NCI-H1048 (cell line): Measurements from ENCODE around the gene LCOR.
A peak's percentile ranks its signal among the peaks of the same experiment; 100 is the strongest.

ENCODE experiments used
- DNase-seq: peaks from one replicate; lab custom pipeline; 2025; lab: John Stamatoyannopoulos, UW

The LCOR gene

DNA sequence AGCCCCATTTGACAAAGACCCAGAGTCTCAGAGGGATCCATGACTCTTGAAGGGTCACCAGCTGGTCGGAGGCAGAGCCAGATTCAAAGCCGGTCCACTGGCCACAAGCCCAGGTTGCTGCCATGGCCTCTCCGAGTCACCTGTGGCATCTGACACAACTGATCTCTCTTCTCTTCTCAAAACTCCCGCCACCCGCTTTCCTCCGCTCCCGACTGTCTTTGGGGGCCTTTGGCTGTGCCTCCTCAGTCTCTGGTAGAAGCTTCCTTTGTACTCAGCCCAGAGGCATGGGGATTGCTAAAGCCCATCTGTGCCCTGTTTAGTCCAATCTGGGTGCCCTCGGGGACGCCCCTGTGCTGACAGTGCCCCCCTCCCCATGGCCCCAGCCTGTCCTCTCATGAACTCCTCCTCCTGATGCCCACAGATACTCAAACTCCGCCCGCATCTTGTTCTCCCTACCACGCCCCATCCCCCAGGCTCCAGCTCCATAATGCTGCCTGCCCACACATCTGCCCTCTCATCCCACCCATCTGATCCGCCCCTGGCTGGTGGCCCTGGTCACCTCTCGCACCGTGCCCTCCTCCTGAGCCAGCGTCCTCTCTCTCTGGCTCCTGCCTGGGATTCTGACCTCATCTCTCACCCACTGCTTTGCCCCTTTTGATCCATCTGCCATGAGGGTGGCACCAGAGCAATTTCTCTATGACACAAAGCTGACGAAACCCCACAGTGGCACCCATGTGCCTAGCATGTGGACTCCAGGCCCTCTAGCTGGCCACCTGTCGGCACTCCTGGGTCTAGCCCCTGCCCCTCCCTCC, 203.1 kb downstream of the LCOR start:
- DNase-seq, result no peak

DNA sequence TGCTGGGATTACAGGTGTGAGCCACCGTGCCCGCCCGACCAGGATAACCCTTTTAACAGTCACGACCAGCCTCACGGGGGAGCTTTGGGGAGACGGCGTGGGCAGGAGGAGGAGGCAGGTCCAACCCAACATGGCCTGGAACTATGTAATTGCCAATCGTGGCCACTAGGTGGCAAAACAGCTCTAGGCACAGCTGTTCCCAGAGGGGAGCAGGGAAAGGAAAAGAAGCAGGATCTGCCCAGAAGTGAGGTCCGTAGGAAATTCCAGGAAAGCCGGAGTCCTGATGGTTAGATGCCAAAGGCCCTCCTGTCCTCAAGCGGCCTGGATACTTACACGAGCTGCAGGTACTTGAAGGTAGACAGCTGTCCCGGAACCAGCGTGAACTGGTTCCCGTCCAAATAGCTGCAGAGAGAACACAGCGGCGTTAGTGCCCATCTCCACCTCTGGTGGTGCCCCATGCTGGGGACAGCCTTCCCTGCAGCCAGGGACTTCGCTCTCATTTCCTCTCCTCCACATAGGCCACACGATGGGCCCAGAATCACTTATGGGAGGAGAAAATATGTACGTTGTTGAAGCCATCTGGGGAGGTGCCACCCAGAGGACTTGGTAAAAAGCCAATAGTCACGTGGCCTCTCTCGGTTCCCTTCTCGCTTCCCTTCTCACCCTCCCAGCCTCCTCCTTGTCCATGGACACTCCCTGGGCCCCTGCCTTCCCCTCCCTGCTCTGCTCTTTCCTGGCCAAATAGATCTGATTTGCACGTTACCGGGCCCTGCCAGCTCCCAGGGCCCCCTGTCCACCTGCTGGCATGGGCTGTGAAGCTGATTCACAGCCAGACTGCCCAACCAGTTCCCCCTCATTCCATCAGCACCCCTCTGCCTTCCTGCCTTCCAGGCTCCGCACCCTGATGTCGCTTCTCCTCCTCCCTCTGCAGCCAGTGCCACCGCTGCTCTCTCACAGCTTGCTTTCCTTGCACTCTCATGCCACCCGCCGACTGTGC, 205.6 kb downstream of the LCOR start:
- DNase-seq, result peak; percentile 42

GRCh38 chr10:97038688-97039087, 206.6 kb downstream of the LCOR start:
- DNase-seq, result no peak

DNA sequence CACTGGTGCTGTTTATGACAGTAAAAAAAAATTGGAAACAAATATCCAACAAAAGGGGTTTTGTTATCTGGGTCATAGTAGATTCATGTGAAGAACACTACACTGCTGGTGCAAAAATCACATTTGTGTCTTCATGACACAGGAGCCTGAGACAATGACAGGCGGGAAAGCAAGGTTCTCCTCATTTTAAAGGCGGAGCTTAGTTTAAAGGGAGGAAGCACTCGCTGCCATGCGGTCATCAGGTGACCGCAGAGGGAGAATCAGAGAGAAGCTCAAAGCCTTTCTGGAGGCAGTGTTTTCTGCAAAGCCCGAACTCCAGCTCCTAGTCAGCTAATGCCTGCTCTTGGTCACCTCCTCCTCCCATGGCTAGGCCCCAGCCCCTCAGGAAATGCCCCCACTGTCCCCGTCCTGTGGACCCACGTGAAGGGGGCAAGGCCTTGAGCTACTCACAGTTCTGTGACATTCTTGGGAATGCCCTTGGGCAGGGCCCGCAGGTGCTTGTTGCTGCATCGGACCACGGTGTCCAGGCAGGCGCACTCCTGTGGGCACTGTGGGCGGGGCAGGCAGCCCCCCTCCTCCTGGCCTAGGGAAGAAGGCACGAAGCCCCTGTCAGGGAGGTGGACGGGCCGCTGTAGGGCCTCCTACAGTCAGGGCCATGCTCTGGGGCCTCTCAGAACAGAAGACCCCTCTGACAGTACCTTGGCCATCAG, 207.6 kb downstream of the LCOR start:
- DNase-seq, result no peak

DNA sequence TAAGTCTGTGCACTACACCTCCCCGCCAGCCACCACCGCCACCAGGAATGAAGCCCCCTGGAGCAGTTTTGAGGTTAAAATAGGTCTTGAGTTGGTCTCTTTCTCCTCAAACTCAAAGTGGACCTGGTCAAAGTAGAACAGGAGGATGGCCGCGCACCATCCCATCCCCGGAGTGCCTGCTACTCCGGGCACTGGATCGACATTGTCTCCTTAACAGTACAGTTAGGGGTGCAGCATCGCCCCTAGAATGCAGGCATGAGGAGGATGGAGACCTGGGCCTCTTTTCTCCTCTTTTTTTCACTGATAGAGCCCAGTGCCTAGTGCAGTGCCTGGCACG, 208.1 kb downstream of the LCOR start:
- DNase-seq, result no peak

- DNase-seq, result no peak
These were observed 208.6 kb downstream of the LCOR start for GRCh38 chr10:97040706-97041105.

DNA sequence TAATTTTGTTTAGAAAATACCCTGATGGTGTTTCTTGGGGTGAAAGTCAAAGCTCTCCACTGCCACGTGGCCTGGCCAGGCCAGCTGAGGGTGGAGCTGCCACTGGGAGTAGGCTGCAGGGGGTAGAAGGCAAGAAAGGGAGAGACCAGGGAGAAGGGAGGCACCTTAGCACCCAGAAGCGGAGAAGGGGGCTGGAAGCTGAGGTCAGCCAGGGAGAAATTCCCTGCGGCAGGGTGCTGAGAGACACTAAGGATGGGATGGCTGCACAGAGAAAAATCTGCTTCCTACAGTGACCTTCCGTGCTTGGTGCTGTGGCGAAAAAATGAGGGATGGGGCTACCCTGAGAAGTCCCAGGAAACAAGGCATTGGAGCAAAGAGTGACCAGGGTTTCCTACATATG, 210.0 kb downstream of the LCOR start:
- no peak for DNase-seq

DNA sequence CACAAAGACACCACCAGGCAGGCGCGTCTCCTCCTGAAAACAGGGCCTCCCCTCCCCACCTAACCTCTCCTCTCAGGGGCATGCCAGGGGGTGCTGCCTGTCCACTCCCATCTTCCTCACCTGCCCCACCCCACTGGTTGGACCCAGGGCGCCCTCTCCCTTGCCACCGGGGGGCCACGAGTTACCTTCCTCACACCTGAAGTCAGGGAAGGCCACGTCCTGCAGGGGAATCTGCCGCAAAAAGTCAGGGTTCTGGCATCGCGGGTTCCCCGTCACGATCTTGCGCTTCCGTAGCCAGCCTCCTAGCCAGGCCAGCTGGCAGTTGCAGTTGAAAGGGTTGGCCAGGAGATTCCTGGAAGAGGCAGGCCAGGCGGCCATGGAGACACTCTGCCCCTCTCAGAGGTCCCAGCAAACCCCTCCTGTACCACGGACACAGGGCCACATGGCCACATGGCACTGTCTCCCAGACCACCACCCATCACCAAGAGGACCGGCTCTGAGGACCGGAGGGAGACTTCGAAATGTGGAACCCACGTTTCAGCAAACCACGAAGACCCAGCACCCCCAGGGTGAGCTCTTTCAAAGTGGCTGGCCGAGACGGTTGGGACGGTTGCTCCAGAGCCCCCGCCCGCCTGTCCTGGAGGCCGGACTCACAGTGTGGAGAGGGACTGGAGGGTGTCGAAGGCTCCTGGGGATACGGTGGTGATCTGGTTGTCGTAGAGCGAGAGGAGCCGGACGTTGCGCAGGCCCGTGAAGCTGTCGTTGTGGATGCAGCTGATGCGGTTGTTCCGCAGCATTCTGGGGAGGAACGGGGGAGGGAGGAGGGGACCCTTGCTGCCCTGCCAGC, 210.8 kb downstream of the LCOR start:
- no peak for DNase-seq

- DNase-seq, result no peak
These were observed 211.4 kb downstream of the LCOR start for GRCh38 chr10:97043563-97043855.
